Measurements from ENCODE around the gene DRC1.

DRC1 gene

GRCh38 chr2:26444236-26444635, 42.5 kb downstream of the DRC1 start:
- DNase-seq (ENCODE audit: low spot score): no peak

GRCh38 chr2:26448651-26449050, 46.9 kb downstream of the DRC1 start:
- DNase-seq (ENCODE audit: low spot score): no peak
- no peak for TF ChIP-seq CTCF (IDR thresholded peaks at IDR 0.05; ENCODE audit: extremely low read depth, missing control alignments)

More at GRCh38 chr2:26444236-26444635, 42.5 kb downstream of the DRC1 start:
- TF ChIP-seq CTCF (IDR thresholded peaks at IDR 0.05; ENCODE audit: extremely low read depth, missing control alignments): no peak

- no peak for TF ChIP-seq CTCF (IDR thresholded peaks at IDR 0.05; ENCODE audit: extremely low read depth, missing control alignments)
- DNase-seq (ENCODE audit: low spot score): no peak
Measured at GRCh38 chr2:26449278-26450030, 47.7 kb downstream of the DRC1 start.

- no peak for TF ChIP-seq CTCF (IDR thresholded peaks at IDR 0.05; ENCODE audit: extremely low read depth, missing control alignments)
- no peak for DNase-seq (ENCODE audit: low spot score)
Measured at GRCh38 chr2:26450031-26450635, 48.4 kb downstream of the DRC1 start.

GRCh38 chr2:26451700-26452099, 50.0 kb downstream of the DRC1 start:
- no peak for DNase-seq (ENCODE audit: low spot score)
- TF ChIP-seq CTCF (IDR thresholded peaks at IDR 0.05; ENCODE audit: extremely low read depth, missing control alignments): no peak

- TF ChIP-seq CTCF (IDR thresholded peaks at IDR 0.05; ENCODE audit: extremely low read depth, missing control alignments): no peak
- no peak for DNase-seq (ENCODE audit: low spot score)
Measured at GRCh38 chr2:26453421-26454329, 52.0 kb downstream of the DRC1 start.
